GM12873 (cell line): ENCODE measurements around the gene P2RX5.

ENCODE experiments used
- CTCF ChIP-seq: IDR thresholded peaks from 2 replicates; pipeline ENCODE4 v1.5.1; 2012; ENCODE audit warnings: low read depth, mild to moderate bottlenecking, moderate library complexity, low read length, control low read depth; ENCODE audit not compliant: insufficient read depth; ENCODE audit errors: missing control alignments

P2RX5 gene

GRCh38 chr17:3675886-3676285 lies 20.1 kb downstream of the P2RX5 start:
- TF ChIP-seq CTCF = no peak

GRCh38 chr17:3672571-3672970 lies 23.4 kb downstream of the P2RX5 start:
- no peak for TF ChIP-seq CTCF

- TF ChIP-seq CTCF = no peak
Measured at GRCh38 chr17:3669548-3669947, 26.4 kb downstream of the P2RX5 start.

- no peak for TF ChIP-seq CTCF
Measured at GRCh38 chr17:3669085-3669347, 26.9 kb downstream of the P2RX5 start.

GRCh38 chr17:3668279-3669084 lies 27.5 kb downstream of the P2RX5 start, which contains the start of the genes EMC6 and TAX1BP3:
Gene EMC6, plus strand, starts transcription at chr17:3668812. Its CDS starts 335 bp downstream, at chr17:3669147.
Gene TAX1BP3, minus strand, starts transcription at chr17:3668578. Its CDS starts 52 bp downstream, at chr17:3668526.
- no peak for TF ChIP-seq CTCF

GRCh38 chr17:3667366-3668278 lies 28.3 kb downstream of the P2RX5 start:
- TF ChIP-seq CTCF = no peak

GRCh38 chr17:3666516-3666915 lies 29.4 kb downstream of the P2RX5 start:
- no peak for TF ChIP-seq CTCF
